ENCODE measurements around the gene ENG. TPM values are rescaled to one million over a fixed set of nuclear protein-coding genes. Genes with fewer than 3 reads are reported as not detected.

ENG gene
- total RNA-seq, 1 experiment from 2014 or later = 0.18 TPM

DNA sequence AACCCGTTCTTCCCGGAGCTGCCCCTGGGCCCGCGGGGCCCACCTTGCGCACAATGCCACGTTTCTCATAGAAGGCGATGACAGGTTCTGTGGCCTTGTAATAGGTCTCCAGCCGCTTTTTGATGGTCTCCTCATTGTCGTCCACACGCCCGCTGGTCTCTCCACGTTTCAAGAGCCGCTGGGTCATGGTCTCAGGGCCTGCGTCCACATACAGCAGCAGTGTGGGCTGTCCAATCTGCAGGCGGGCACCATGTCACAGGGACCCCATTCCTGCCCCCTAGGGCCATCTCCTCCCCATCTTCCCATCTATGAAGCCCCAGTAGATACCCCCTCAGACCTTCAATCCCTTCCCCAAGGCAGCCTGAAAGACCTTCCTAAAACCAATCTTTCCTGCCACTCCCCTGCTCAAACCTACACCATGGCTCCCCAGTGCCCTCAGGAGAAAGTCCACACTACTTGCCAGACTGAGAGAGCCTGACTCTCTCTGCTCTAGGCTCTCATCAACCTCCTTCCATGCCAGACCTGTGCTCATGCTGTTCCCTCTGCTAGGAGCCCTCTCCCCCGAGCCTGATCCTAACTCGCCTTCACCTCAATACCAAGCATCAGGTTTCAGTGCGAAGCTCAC is 13.9 kb upstream of the ENG start:
- Mint-ChIP-seq H3K36me3 (ENCODE audit: insufficient read depth, unreplicated experiment) (peaks cover 5% of the 10 kb centered on the region), H3K9me3 (ENCODE audit: unreplicated experiment) (no peaks in the 10 kb centered on the region), H3K27ac (ENCODE audit: unreplicated experiment) (no peak overlapping the region), H3K4me1 (ENCODE audit: low read depth, unreplicated experiment) (peaks cover 11% of the 10 kb centered on the region), H3K27me3 (ENCODE audit: insufficient read depth, unreplicated experiment) (no peaks in the 10 kb centered on the region), H3K4me3 (ENCODE audit: unreplicated experiment) (no peak overlapping the region)
- Histone ChIP-seq H3K36me3 (ENCODE audit: control insufficient read depth, insufficient read depth, low read length) (no peaks in the 10 kb centered on the region), H3K4me1 (no peaks in the 10 kb centered on the region), H3K4me3 (ENCODE audit: low read depth, low read length) (no peak overlapping the region), H3K9me3 (no peaks in the 10 kb centered on the region), H3K27me3 (replicated peaks; ENCODE audit: control insufficient read depth, insufficient read depth, low read length) (no peaks in the 10 kb centered on the region)
- BruUV-seq (replicated peaks) = no TSS peak
- DNase-seq = no peak
- no peak for TF ChIP-seq CTCF (IDR thresholded peaks at IDR 0.05; ENCODE audit: insufficient read depth in 1 of 2, low read depth in 1 of 2, low read length in 1 of 2, severe bottlenecking in 1 of 2, unreplicated experiment in 1 of 2)
- intact Hi-C loops (cut with micrococcal nuclease; ENCODE audit: unreplicated experiment) = no loop called here
- ChIA-PET CTCF (interaction anchor here (0.5 to 2.6 kb wide), 4 partner anchors 29 to 394 kb away, joined by 3 to 37 read pairs (median 8); partner anchors contain the start of genes FPGS and TOR2A), POLR2A (no interaction called here)

DNA sequence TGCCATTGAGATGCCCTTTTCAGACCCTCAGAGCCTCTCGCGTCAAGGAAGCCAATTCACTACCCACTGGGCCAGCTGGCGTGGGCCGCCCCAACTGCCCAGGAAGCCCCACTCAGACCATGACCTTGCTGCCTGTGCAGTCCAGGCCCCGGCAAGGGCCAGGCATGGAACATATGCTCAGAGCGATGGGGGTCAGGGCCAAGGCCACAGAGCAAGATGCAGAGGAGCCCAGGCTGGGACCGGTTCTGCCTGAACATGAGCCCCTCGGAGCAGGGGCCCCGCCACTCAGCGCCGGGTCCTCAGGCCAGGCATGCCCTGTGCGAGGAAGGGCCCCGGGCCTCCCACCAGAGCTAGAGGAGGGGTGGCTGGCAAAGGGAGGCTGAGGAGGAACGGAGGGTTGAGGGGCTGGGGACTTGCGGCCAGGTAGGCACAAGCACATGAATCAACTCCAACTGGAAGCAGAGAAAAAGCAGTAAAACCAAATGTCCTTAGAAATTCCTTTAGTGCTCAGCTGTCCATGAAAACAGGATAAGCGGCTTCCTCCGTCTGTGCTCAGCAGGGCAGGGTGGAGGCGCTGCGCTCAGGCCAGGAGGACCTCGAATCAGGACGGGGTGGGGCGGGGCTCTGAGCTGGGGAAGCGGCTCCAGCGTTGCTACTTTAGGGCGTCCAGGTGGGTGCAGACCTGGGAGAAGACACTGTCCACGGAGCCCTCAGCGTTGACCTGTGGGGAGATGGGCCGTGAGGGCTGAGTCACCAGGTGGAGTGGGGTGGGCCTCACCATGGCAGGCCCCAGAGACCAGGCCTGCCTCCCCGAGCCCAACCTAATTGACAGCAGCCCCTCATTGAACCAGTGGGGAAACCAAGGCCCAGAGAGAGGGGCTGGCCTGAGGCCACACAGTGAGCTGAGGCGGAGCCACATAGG is 13.2 kb upstream of the ENG start:
- Histone ChIP-seq H3K9me3 (no peaks in the 10 kb centered on the region), H3K36me3 (ENCODE audit: control insufficient read depth, insufficient read depth, low read length) (no peaks in the 10 kb centered on the region), H3K4me1 (no peaks in the 10 kb centered on the region), H3K4me3 (ENCODE audit: low read depth, low read length) (no peak overlapping the region), H3K27me3 (replicated peaks; ENCODE audit: control insufficient read depth, insufficient read depth, low read length) (no peaks in the 10 kb centered on the region)
- peaks cover 11% of the 10 kb centered on the region for H3K4me1 Mint-ChIP-seq (ENCODE audit: low read depth, unreplicated experiment)
- peaks cover 5% of the 10 kb centered on the region for H3K36me3 Mint-ChIP-seq (ENCODE audit: insufficient read depth, unreplicated experiment)
- no peak for DNase-seq
- CTCF ChIA-PET = interaction anchor here (0.9 kb wide), 1 partner anchor 30 kb away, joined by 3 read pairs; no protein-coding TSS in a partner anchor
- no peak overlapping the region for H3K27ac Mint-ChIP-seq (ENCODE audit: unreplicated experiment)
- POLR2A ChIA-PET = no interaction called here
- no peaks in the 10 kb centered on the region for H3K9me3 Mint-ChIP-seq (ENCODE audit: unreplicated experiment)
- no TSS peak for BruUV-seq (replicated peaks)
- no peaks in the 10 kb centered on the region for H3K27me3 Mint-ChIP-seq (ENCODE audit: insufficient read depth, unreplicated experiment)
- no peak overlapping the region for H3K4me3 Mint-ChIP-seq (ENCODE audit: unreplicated experiment)
- intact Hi-C loops (cut with micrococcal nuclease; ENCODE audit: unreplicated experiment) = no loop called here
- no peak for TF ChIP-seq CTCF (IDR thresholded peaks at IDR 0.05; ENCODE audit: insufficient read depth in 1 of 2, low read depth in 1 of 2, low read length in 1 of 2, severe bottlenecking in 1 of 2, unreplicated experiment in 1 of 2)

- H3K4me1 Mint-ChIP-seq (ENCODE audit: low read depth, unreplicated experiment) = peaks cover 11% of the 10 kb centered on the region
Measured at GRCh38 chr9:127866535-127866934, 12.1 kb upstream of the ENG start.

More at GRCh38 chr9:127866535-127866934, 12.1 kb upstream of the ENG start:
- H3K27ac Mint-ChIP-seq (ENCODE audit: unreplicated experiment) = no peak overlapping the region
- Histone ChIP-seq H3K4me3 (ENCODE audit: low read depth, low read length) (no peak overlapping the region), H3K9me3 (no peaks in the 10 kb centered on the region), H3K36me3 (ENCODE audit: control insufficient read depth, insufficient read depth, low read length) (no peaks in the 10 kb centered on the region), H3K27me3 (replicated peaks; ENCODE audit: control insufficient read depth, insufficient read depth, low read length) (no peaks in the 10 kb centered on the region), H3K4me1 (0 out of 2 replicates have a peak, but pooled peaks cover 4% of the 10 kb centered on the region)
- H3K27me3 Mint-ChIP-seq (ENCODE audit: insufficient read depth, unreplicated experiment) = no peaks in the 10 kb centered on the region
- intact Hi-C loops (cut with micrococcal nuclease; ENCODE audit: unreplicated experiment) = no loop called here
- no peaks in the 10 kb centered on the region for H3K9me3 Mint-ChIP-seq (ENCODE audit: unreplicated experiment)
- H3K4me3 Mint-ChIP-seq (ENCODE audit: unreplicated experiment) = no peak overlapping the region
- DNase-seq = no peak
- ChIA-PET POLR2A (no interaction called here), CTCF (interaction anchor here (1.1 kb wide), 1 partner anchor 65 kb away, joined by 3 read pairs; no protein-coding TSS in a partner anchor)
- no TSS peak for BruUV-seq (replicated peaks)
- TF ChIP-seq CTCF (IDR thresholded peaks at IDR 0.05; ENCODE audit: insufficient read depth in 1 of 2, low read depth in 1 of 2, low read length in 1 of 2, severe bottlenecking in 1 of 2, unreplicated experiment in 1 of 2) = no peak
- peaks cover 5% of the 10 kb centered on the region for H3K36me3 Mint-ChIP-seq (ENCODE audit: insufficient read depth, unreplicated experiment)

All from Caco-2 (cell line).